ENCODE measurements around the gene ISCU. TPM values are rescaled to one million over a fixed set of nuclear protein-coding genes. Genes with fewer than 3 reads are reported as not detected.

The ISCU gene
- total RNA-seq, 1 experiment from 2014 or later, result 84.8 TPM

GRCh38 chr12:108608616-108609015 lies 46.2 kb downstream of the ISCU start:
- intact Hi-C loops (cut with micrococcal nuclease; ENCODE audit: unreplicated experiment), result no loop called here
- H3K36me3 ChIP-seq (ENCODE audit: low read depth), result no peaks in the 10 kb centered on the region
- no peak overlapping the region for H3K4me3 ChIP-seq
- no peaks in the 10 kb centered on the region for H3K27me3 ChIP-seq (ENCODE audit: insufficient read depth, low read depth)
- no peak overlapping the region for H3K4me2 ChIP-seq
- no peaks in the 10 kb centered on the region for H3F3A ChIP-seq (ENCODE audit: insufficient read depth, low read depth)
- H3K4me1 ChIP-seq (replicated peaks; ENCODE audit: insufficient read depth), result 0 out of 2 replicates have a peak, but pooled peaks cover 5% of the 10 kb centered on the region
- no TSS peak for BruUV-seq (replicated peaks)
- no peak for DNase-seq
- H3K27ac ChIP-seq, result no peak overlapping the region
- no peak for TF ChIP-seq EZH2 (IDR thresholded peaks at IDR 0.05; ENCODE audit: low read depth)
- H2AFZ ChIP-seq, result no peak overlapping the region
- H3K79me2 ChIP-seq (ENCODE audit: low read depth), result no peaks in the 10 kb centered on the region
- H3K9me2 ChIP-seq (ENCODE audit: insufficient read depth), result no peaks in the 10 kb centered on the region
- no peaks in the 10 kb centered on the region for H3K9me3 ChIP-seq (ENCODE audit: insufficient read depth, low read depth)
- H4K20me1 ChIP-seq (ENCODE audit: insufficient read depth), result no peaks in the 10 kb centered on the region
- POLR2A ChIA-PET (ENCODE audit: unreplicated experiment), result no interaction called here
- CTCF ChIA-PET, result no interaction called here

DNA sequence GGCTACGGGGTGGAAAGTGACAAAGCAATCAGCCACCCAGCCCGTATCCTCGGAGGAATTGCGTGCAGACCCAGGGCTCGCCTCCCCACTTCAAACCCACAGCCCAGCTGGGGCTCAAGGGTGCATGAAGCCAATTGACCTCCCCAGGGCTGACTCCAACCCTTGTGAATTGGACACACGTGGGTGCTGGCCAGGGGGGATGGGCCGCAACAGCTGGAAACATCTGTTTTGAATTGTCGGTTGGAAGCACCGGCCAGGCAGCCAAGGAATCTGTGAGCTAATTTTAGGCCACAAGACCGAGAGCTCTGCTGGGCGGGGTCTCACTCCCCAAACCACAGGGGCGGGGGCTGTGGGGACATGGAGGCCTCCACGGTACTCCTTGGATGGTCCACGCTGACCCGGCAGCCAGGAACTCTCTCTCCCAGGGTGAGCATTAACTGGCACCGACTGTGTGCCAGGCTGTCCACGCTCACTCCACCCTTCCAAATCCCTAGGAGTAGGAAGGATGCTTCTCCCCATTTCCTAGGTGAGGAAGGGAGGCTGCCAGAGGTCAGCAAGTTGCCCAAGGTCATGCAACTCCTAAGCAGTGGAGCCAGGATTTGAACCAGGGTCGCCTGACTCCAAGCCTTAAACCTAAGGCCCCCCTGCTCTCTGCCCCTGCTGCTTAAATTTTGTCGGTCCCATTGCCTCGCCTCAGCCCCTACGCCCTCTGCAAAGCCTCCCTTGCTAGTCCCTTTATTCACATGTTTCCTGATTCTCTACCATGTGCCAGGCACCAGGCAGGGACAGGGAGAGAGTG lies 47.3 kb downstream of the ISCU start:
- ChIA-PET CTCF (no interaction called here), POLR2A (ENCODE audit: unreplicated experiment) (no interaction called here)
- Histone ChIP-seq H2AFZ (no peak overlapping the region), H3F3A (ENCODE audit: insufficient read depth, low read depth) (no peaks in the 10 kb centered on the region), H3K4me1 (replicated peaks; ENCODE audit: insufficient read depth) (0 out of 2 replicates have a peak, but pooled peaks cover 5% of the 10 kb centered on the region), H4K20me1 (ENCODE audit: insufficient read depth) (no peaks in the 10 kb centered on the region), H3K27me3 (ENCODE audit: insufficient read depth, low read depth) (no peaks in the 10 kb centered on the region), H3K4me2 (no peak overlapping the region), H3K9me2 (ENCODE audit: insufficient read depth) (no peaks in the 10 kb centered on the region), H3K27ac (no peak overlapping the region), H3K4me3 (no peak overlapping the region), H3K79me2 (ENCODE audit: low read depth) (no peaks in the 10 kb centered on the region), H3K36me3 (ENCODE audit: low read depth) (no peaks in the 10 kb centered on the region), H3K9me3 (ENCODE audit: insufficient read depth, low read depth) (no peaks in the 10 kb centered on the region)
- intact Hi-C loops (cut with micrococcal nuclease; ENCODE audit: unreplicated experiment), result loop anchor here (10.0 kb wide), 2 partner anchors 95 to 695 kb away; partner anchors contain the start of gene FICD
- no peak for DNase-seq
- no TSS peak for BruUV-seq (replicated peaks)
- TF ChIP-seq CTCF (conservative IDR thresholded peaks at IDR 0.05), result no peak
- no peak for TF ChIP-seq EZH2 (IDR thresholded peaks at IDR 0.05; ENCODE audit: low read depth)

- Histone ChIP-seq H3K9me3 (ENCODE audit: insufficient read depth, low read depth) (no peaks in the 10 kb centered on the region), H3K9me2 (ENCODE audit: insufficient read depth) (no peaks in the 10 kb centered on the region), H3K79me2 (ENCODE audit: low read depth) (no peaks in the 10 kb centered on the region), H3K4me3 (no peak overlapping the region), H3K36me3 (ENCODE audit: low read depth) (no peaks in the 10 kb centered on the region), H3K27me3 (ENCODE audit: insufficient read depth, low read depth) (no peaks in the 10 kb centered on the region), H2AFZ (no peak overlapping the region), H3K4me1 (replicated peaks; ENCODE audit: insufficient read depth) (0 out of 2 replicates have a peak, but pooled peaks cover 5% of the 10 kb centered on the region), H4K20me1 (ENCODE audit: insufficient read depth) (no peaks in the 10 kb centered on the region), H3K27ac (no peak overlapping the region), H3F3A (ENCODE audit: insufficient read depth, low read depth) (no peaks in the 10 kb centered on the region), H3K4me2 (no peak overlapping the region)
- CTCF ChIA-PET, result no interaction called here
- intact Hi-C loops (cut with micrococcal nuclease; ENCODE audit: unreplicated experiment), result loop anchor here (10.0 kb wide), 2 partner anchors 96 to 696 kb away; partner anchors contain the start of gene FICD
- POLR2A ChIA-PET (ENCODE audit: unreplicated experiment), result no interaction called here
- TF ChIP-seq EZH2 (IDR thresholded peaks at IDR 0.05; ENCODE audit: low read depth) (no peak), CTCF (conservative IDR thresholded peaks at IDR 0.05) (no peak)
- no peak for DNase-seq
- no TSS peak for BruUV-seq (replicated peaks)
These were observed 48.0 kb downstream of the ISCU start for GRCh38 chr12:108610336-108610815.

Data from PC-9 (cell line).